Hepatocyte (in vitro differentiated cells): ENCODE measurements around the gene EPC2. TPM values are rescaled to one million over a fixed set of nuclear protein-coding genes. Genes with fewer than 3 reads are reported as not detected.

Source experiments
- DNase-seq: peaks from one replicate; pipeline ENCODE4 v3.0.0-alpha.2; 2016; ENCODE audit warnings: low spot score
- H2AFZ ChIP-seq: fragments of 200-600 bp; sonication (generic); 2 replicates; pipeline ENCODE4 v1.6.0; 2016; ENCODE audit warnings: antibody characterized with exemption, mild to moderate bottlenecking
- H3K27ac ChIP-seq: fragments of 200-600 bp; sonication (generic); 2 replicates; pipeline ENCODE4 v1.5.1; 2016; ENCODE audit warnings: mild to moderate bottlenecking
- H3K27me3 ChIP-seq: fragments of 200-600 bp; sonication (generic); 2 replicates; pipeline ENCODE4 v1.6.1; 2016
- H3K36me3 ChIP-seq: fragments of 200-600 bp; sonication (generic); replicated peaks from 2 replicates; pipeline ENCODE4 v1.5.1; 2016; ENCODE audit warnings: low read depth; ENCODE audit not compliant: insufficient read depth
- H3K4me1 ChIP-seq: fragments of 200-600 bp; sonication (generic); 2 replicates; pipeline ENCODE4 v1.5.1; 2016; ENCODE audit warnings: mild to moderate bottlenecking, moderate library complexity; ENCODE audit not compliant: insufficient read depth
- H3K4me2 ChIP-seq: fragments of 200-600 bp; sonication (generic); 2 replicates; pipeline ENCODE4 v1.6.0; 2016
- H3K4me3 ChIP-seq: fragments of 200-600 bp; sonication (generic); 2 replicates; pipeline ENCODE4 v1.5.1; 2016; ENCODE audit warnings: mild to moderate bottlenecking
- H3K79me2 ChIP-seq: fragments of 200-600 bp; sonication (generic); 2 replicates; pipeline ENCODE4 v1.6.0; 2017; ENCODE audit warnings: mild to moderate bottlenecking
- H3K9me2 ChIP-seq: fragments of 200-600 bp; sonication (generic); replicated peaks from 2 replicates; pipeline ENCODE4 v1.6.0; 2017; ENCODE audit warnings: mild to moderate bottlenecking; ENCODE audit not compliant: insufficient read depth
- H3K9me3 ChIP-seq: fragments of 200-600 bp; sonication (generic); 2 replicates; pipeline ENCODE4 v1.5.1; 2016; ENCODE audit warnings: low read depth, mild to moderate bottlenecking
- H4K20me1 ChIP-seq: fragments of 200-600 bp; sonication (generic); 2 replicates; pipeline ENCODE4 v1.6.0; 2016; ENCODE audit warnings: mild to moderate bottlenecking; ENCODE audit not compliant: insufficient read depth, poor library complexity, severe bottlenecking
- EZH2 ChIP-seq: fragments of 200-600 bp; sonication (generic); IDR thresholded peaks from 2 replicates; pipeline ENCODE4 v1.6.1; 2016; ENCODE audit warnings: antibody characterized with exemption, mild to moderate bottlenecking, borderline replicate concordance
- EZH2phosphoT487 ChIP-seq: fragments of 200-600 bp; sonication (generic); IDR thresholded peaks from one replicate; pipeline ENCODE4 v1.6.1; 2018; ENCODE audit warnings: antibody characterized with exemption, mild to moderate bottlenecking, low read depth, moderate library complexity; ENCODE audit not compliant: unreplicated experiment, severe bottlenecking
- WGBS: methylation state at CpG from one replicate; pipeline ENCODE4 v1.1.6; 2016; ENCODE audit warnings: low lambda C conversion rate; ENCODE audit errors: missing lambda C conversion rate; 5-methylcytosine and 5-hydroxymethylcytosine counted together
- polyA plus RNA-seq: library from polyadenylated mRNA; unstranded; fragments of >200 nt; fragmentation: Nextera tagmentation; extraction: Ambion mirVana; gene quantifications from 2 replicates; pipeline ENCODE4 v1.2.1, GENCODE V29; 2016
- total RNA-seq: library from RNA; depleted of rRNA; stranded (reverse); fragments of >200 nt; gene quantifications from 2 replicates; pipeline ENCODE4 v1.2.3, GENCODE V29; 2014
- TF ChIP-seq, protein P1 (sequence below): fragments of 200-600 bp; sonication (generic); IDR thresholded peaks from 2 replicates; pipeline ENCODE4 v1.5.1; 2016; ENCODE audit warnings: antibody characterized with exemption, mild to moderate bottlenecking; ENCODE audit not compliant: poor library complexity

EPC2 gene
- total and polyA plus RNA-seq, 2 experiments from 2014 or later: 2.6 to 37.8 TPM

DNA sequence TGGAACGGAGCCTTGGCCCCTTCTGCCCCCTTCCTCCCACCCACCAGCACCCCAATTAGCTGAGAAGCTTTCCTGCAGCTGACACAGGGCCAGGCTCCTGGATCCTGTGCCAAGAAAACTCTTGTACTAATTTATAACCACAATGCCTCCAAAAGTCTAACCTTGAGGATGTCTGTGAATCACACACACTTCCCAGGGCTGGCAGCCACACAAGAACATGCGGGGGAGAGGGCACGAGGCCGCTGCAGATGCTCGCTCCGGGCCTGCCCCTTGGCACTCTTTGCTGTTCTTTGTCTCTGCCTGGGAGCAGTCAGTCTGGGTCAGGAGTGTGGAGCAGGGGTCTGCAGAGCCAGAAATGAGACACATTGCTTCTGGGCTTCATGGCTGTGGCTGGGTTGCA is 167.8 kb downstream of the EPC2 start:
- Histone ChIP-seq H3K4me3 (no peak overlapping the region), H3K4me2 (no peak overlapping the region), H3K36me3 (no peaks in the 10 kb centered on the region), H3K4me1 (peaks cover 9% of the 10 kb centered on the region), H3K27me3 (no peaks in the 10 kb centered on the region), H4K20me1 (no peaks in the 10 kb centered on the region), H3K9me3 (no peaks in the 10 kb centered on the region), H3K9me2 (no peaks in the 10 kb centered on the region), H3K79me2 (no peaks in the 10 kb centered on the region), H2AFZ (no peak overlapping the region), H3K27ac (no peak overlapping the region)
- TF ChIP-seq EZH2phosphoT487: no peak
- TF ChIP-seq EZH2: no peak
- TF ChIP-seq, protein P1, sequence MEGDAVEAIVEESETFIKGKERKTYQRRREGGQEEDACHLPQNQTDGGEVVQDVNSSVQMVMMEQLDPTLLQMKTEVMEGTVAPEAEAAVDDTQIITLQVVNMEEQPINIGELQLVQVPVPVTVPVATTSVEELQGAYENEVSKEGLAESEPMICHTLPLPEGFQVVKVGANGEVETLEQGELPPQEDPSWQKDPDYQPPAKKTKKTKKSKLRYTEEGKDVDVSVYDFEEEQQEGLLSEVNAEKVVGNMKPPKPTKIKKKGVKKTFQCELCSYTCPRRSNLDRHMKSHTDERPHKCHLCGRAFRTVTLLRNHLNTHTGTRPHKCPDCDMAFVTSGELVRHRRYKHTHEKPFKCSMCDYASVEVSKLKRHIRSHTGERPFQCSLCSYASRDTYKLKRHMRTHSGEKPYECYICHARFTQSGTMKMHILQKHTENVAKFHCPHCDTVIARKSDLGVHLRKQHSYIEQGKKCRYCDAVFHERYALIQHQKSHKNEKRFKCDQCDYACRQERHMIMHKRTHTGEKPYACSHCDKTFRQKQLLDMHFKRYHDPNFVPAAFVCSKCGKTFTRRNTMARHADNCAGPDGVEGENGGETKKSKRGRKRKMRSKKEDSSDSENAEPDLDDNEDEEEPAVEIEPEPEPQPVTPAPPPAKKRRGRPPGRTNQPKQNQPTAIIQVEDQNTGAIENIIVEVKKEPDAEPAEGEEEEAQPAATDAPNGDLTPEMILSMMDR: no peak
- DNase-seq: no peak
- 80% methylated on average over 5 of the region's 6 CpGs for WGBS

DNA sequence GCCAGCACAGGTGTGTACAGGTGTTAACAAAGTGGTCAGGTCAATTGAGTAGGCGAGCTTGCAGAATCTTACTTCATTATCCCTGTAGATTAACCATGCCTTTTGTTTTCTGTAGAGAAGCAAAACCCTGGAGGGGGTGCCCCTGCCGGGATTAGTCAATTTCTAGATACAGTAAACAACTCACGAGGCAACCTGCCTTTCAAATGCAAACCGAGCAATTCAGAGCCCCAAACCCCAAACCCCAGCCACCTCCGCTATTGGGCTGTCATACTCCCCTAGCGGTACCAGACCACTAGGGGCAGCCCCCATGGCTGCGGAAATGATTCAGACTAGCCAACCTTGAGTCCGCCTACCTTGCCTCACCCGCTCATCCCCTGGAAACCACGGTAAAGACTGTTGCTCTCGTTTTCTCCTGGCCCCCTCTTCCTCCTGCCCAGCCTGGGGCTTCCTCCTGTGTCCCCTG is 169.1 kb downstream of the EPC2 start:
- Histone ChIP-seq H3K4me1 (peaks cover 9% of the 10 kb centered on the region), H3K79me2 (no peaks in the 10 kb centered on the region), H3K9me2 (no peaks in the 10 kb centered on the region), H4K20me1 (no peaks in the 10 kb centered on the region), H3K9me3 (no peaks in the 10 kb centered on the region), H3K27ac (no peak overlapping the region), H2AFZ (no peak overlapping the region), H3K4me2 (no peak overlapping the region), H3K36me3 (no peaks in the 10 kb centered on the region), H3K4me3 (no peak overlapping the region), H3K27me3 (no peaks in the 10 kb centered on the region)
- WGBS: 60% methylated on average over 11 of the region's 11 CpGs
- no peak for TF ChIP-seq EZH2phosphoT487
- TF ChIP-seq, protein P1: no peak
- no peak for TF ChIP-seq EZH2
- no peak for DNase-seq

DNA sequence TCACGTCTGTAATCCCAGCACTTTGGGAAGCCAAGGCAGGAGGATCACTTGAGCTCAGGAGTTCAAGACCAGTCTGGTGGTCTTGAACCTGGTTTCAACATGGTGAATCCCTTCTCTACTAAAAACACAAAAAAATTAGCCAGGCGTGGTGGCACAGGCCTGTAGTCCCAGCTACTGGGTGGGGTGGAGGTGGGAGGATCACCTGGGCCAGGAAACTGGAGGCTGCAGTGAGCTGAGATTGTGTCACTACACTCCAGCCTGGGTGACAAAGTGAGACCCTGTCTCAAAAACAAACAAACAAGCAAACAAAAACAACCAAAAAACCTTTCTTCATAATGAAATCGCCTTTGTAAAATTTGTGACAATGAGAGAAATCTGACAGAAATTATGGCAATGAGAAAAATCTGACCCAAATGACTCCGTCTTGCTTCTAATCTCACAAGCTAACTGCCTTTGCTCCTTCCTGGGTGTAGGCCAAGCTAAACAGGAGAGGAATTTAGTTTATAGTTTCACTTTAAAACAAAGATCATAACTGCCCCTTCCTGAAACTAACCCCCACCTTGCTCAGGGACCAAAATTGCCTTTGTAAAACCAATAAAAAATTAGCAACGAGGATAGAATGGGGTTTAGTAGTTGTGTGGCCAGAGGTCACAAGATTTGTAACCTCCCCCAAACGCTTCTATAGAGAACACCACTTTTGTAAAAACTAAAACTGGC is 169.8 kb downstream of the EPC2 start:
- peak overlapping the region; percentile 35 for H2AFZ ChIP-seq
- TF ChIP-seq EZH2phosphoT487: no peak
- TF ChIP-seq EZH2: no peak
- TF ChIP-seq, protein P1: no peak
- no peak overlapping the region for H3K4me3 ChIP-seq
- no peaks in the 10 kb centered on the region for H3K36me3 ChIP-seq
- no peaks in the 10 kb centered on the region for H4K20me1 ChIP-seq
- H3K79me2 ChIP-seq: no peaks in the 10 kb centered on the region
- no peak for DNase-seq
- H3K9me3 ChIP-seq: no peaks in the 10 kb centered on the region
- no peak overlapping the region for H3K4me2 ChIP-seq
- H3K4me1 ChIP-seq: peaks cover 9% of the 10 kb centered on the region
- H3K27me3 ChIP-seq: no peaks in the 10 kb centered on the region
- no peaks in the 10 kb centered on the region for H3K9me2 ChIP-seq
- 82% methylated on average over 6 of the region's 6 CpGs for WGBS
- no peak overlapping the region for H3K27ac ChIP-seq
